GM10847 (cell line): ENCODE data around the gene GNB5.

Experiments
- POLR2A ChIP-seq: IDR thresholded peaks from 2 replicates; pipeline ENCODE4 v1.6.1; 2011; ENCODE audit not compliant: insufficient read length; ENCODE audit errors: extremely low read depth

GNB5 gene

DNA sequence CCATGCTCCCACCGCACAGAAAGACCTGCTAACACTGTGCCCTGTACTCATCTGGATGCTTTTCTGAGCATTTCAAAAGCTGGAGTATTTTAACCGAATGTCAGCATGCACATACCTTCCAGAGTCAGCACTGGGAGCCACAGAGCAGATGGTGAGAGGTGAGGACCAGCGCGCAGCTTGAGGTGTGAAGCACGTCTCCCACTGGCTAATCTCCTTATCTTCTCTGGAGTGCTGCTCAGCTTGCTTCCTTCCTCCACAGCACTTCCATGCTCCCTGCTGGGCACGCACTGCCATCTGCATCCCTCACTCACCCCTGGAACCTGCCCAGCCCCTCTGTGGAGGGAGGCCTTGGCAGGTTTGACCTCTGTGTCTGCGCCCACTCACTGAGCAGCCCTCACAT lies at the start of gene GNB5:
TSS of gene GNB5 (minus strand) at position 186 of the 400 bp plus-strand sequence. CDS start 6,716 bp downstream, outside the sequence.
- TF ChIP-seq POLR2A, result no peak

DNA sequence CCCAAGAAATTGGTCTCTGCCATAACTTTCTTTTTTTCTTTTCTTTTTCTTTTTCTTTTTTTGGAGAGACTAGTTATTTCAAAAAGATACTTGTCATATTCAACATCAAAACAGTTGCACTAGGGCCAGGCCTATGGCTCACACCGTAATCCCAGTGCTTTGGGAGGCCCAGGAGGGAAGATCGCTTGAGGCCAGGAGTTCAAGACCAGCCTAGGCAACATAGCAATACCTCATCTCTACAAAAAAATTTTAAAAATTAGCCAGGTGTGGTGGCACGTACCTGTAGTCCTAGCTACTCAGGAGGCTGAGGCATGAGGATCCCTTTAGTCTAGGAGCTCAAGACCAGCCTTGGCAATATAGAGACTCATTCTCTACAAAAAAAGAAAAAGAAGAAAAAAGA lies 49.0 kb upstream of the GNB5 start:
- no peak for TF ChIP-seq POLR2A

DNA sequence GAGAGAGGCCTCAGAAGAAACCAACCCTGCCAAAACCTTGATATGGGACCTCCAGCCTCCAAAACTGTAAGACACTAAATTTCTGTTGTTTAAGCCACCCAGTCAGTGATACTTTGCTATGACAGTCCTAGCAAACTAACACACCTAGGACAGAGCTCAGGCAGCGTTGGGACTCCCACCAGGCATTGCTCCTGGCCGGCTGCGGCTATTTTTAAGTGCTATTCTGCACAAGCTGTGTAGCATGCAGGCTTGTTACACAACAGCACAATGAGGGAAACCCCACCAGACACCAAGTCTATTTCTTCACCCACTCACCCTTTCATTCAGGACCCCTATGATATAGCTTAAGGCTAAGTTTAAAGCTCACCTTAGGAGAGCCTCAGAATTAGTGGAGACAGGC lies 47.0 kb upstream of the GNB5 start:
- TF ChIP-seq POLR2A, result no peak

DNA sequence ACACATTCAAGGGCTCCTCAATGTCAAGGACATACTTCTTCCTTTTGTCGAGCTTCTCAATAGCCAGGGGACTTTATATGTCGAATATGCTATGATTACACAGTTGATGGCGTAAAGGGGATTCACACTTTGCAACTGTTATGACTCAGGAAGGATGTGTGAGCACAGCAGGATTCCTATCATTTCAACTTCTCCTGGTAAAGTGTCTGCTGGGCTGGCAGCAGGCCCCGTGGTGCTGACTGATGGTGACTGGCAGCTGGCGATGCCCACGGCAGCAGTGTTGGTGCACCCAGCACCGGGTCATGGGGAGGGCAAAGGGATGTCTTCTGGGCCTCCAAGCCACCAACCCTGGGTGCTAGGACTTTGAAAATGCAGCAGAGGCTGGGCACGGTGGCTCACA lies 44.8 kb upstream of the GNB5 start:
- no peak for TF ChIP-seq POLR2A

- TF ChIP-seq POLR2A, result peak; percentile 25
These were observed 43.7 kb upstream of the GNB5 start for GRCh38 chr15:52234596-52235541.

- no peak for TF ChIP-seq POLR2A
These were observed 42.2 kb upstream of the GNB5 start for GRCh38 chr15:52233405-52233804.

DNA sequence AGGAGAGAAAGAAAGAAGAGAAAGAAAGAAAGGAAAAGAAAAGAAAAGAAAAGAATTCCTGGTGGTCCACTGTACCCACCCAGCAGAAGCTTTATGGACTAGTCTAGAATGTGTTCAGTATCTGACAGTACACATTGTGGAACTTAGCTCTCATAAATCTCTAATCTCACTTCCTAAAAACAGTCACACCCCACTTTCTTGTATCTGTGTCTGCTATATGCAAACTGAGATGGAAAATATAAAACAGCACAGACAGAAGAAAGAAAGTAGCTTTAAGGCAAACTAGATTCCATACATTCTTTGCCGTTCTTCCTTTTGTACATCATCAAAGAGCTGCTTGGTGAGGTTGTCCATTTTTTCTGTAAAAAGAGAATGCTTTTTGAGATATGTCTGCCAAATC lies 41.1 kb upstream of the GNB5 start:
- TF ChIP-seq POLR2A, result no peak

GRCh38 chr15:52230073-52230472 lies 38.9 kb upstream of the GNB5 start:
- no peak for TF ChIP-seq POLR2A

DNA sequence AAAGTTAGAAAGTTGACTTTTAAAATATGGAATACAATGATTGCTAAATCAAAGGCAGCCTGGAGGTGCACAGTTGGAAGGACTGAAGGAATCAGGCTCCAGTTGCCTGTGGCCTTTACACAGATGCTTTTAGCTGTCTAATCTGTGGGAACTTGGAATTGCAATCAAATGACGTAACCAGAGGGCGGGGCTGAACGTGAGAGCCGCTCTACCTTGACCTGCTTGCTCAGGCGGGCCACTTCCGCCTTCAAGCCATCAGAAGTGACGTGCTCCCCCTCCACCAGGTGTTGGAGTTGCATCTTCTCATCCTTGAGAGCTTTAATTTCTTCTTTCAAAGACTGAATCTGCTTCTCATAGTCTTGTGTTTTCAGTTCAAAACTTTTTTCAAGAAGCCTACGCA lies 37.7 kb upstream of the GNB5 start:
- no peak for TF ChIP-seq POLR2A

- no peak for TF ChIP-seq POLR2A
These were observed 36.3 kb upstream of the GNB5 start for GRCh38 chr15:52227456-52227855.

DNA sequence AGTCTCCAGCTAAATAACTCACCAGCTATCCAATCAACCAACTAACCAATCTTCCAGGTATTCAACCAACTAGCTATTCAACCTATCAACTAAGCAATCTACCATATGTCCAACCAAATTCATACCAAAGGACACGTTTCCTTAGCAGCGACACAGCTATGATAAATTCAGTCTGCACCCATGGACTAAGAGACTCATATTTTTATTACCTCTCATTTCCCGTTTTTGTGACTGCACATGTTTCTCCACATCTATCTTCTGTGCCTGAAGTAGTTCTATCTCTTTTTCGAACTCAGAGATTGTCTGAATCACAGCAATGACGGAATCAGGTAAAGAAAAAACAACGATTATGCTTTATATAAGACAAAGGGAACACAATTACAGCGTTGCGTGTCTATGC lies 34.0 kb upstream of the GNB5 start:
- no peak for TF ChIP-seq POLR2A

DNA sequence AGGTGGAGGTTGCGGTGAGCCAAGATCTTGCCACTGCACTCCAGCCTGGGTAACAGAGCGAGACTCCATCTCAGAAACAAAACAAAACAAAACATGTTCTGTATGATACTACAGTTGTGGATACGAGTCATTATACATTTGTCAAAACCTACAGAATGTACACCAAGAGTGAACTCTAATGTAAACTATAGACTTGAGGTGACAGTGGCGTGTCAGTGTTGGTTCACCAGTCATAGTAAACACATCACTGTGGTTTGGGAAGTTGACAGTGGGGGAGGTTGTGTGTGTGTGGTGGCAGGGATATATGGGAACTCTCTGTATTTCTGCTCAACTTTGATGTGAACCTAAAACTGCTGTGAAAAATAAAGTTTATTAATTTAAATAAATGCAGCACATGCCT lies 33.0 kb upstream of the GNB5 start:
- no peak for TF ChIP-seq POLR2A

GRCh38 chr15:52221730-52222129 lies 30.5 kb upstream of the GNB5 start:
- no peak for TF ChIP-seq POLR2A

DNA sequence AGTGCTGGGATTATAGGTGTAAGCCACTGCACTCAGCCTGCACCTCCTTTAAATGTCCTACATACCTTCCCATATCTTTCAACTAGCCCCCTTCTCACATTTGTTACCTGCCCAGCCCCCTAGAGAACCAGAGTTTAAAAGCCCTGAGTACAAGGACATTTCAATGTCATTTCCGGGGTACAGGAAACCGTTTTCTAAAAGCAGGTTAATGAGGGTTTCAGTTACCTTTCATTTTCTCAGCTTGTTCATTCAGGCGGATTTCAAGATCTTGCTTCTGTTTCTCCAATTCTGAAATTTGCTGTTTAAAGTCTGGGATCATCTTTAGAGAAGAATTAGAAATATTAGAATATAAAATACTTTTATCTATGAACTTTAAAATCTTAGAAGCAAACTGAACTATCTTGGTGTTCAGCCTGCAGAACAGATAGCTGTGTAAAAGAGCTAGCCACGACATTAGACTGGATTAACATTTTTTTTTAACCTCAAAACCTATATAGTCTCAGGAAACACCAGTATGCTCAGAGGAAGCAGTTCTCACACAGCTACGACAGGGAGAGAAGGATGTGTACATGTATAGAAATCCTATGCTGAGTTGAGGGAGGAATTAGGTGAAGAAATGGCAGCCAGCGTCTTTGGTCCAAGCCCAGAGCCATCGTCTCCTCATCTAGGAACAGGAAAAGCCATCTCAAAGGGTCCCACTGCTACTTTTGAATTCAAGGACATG lies 29.9 kb upstream of the GNB5 start:
- TF ChIP-seq POLR2A, result no peak

GRCh38 chr15:52220251-52220650 lies 29.1 kb upstream of the GNB5 start:
- no peak for TF ChIP-seq POLR2A

DNA sequence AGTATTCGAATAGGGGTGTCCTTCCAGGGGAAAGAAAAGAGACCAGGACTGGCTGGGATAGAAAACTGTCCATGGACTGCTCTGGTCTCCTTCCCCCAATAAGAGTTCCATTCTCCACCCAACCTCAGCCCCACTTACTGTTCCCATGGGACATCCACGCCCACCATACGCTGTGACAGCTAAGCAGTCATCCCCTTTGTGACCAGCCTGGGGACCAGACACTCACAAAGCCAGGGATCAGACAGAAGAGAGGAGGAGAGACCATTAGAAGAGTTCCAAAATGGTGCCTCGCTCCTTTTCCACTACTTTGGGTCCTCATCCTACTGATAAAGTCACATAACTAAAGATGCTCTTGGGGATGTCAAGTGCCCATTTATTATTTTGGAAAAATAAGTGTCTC lies 27.6 kb upstream of the GNB5 start:
- TF ChIP-seq POLR2A, result no peak
